HG02973 (cell line): Measurements from ENCODE around the gene MYO16.
"Not testable (repeated sequence)": the region's sequence is repeated elsewhere in the genome, so short reads cannot be mapped to it uniquely, and the experiment has no call there.

Experiments
- ATAC-seq: cut with Tn5 transposase; IDR thresholded peaks from one replicate; pipeline ENCODE4 v1.9.1; 2021; ENCODE audit warnings: moderate library complexity; ENCODE audit not compliant: unreplicated experiment

Gene MYO16

DNA sequence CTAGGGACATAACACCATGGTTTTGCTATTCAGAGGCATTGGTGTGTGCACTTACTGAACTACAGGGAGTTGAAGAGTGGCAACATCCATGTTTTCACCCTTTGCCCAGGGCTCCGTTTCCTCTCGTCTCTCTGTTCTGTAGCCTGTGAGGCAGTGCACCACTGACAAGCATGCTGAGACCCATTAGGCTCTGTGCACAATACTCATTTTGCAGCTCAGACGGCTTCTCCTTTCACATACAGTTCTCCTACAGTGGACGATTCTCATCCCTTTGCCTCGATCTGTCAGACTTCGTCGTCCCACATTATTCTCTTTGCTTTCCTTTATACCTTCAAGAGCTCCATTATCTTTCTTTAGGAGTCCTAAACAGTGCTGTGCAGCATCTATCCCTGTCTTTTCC lies 403.7 kb downstream of the MYO16 start:
- ATAC-seq: no peak

DNA sequence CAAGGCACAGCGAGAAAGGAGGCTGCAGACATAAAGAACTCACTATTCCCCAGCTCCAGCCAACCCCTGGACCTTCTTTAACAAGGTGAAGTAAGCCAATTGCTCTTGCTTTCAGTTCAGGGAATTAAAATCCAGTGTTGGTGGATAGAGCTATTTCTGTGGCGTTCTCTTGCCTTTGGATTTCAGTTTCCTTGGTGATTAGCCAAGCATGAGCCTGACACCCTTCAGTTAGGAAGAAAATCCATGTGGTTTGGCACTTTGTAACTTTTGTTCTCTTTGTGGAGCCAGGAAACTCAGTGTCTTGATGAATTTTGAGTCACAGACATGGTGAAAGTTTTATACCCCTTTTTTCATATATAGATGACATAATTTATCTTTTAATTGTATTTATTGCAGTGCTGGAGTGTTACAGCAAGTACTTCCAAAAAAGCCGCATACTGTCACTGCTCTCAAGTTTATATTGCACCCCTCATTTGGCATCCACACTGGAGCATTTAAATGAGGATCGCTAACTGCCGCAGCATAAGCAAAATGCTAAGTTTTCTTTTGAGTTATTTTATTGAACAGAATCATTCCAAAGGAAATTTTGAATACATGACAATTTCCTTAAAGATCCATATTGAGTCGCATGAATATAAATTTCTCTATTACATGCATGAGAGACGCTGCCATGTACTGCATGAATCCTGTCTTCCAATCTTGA lies 406.8 kb downstream of the MYO16 start:
- ATAC-seq: no peak

DNA sequence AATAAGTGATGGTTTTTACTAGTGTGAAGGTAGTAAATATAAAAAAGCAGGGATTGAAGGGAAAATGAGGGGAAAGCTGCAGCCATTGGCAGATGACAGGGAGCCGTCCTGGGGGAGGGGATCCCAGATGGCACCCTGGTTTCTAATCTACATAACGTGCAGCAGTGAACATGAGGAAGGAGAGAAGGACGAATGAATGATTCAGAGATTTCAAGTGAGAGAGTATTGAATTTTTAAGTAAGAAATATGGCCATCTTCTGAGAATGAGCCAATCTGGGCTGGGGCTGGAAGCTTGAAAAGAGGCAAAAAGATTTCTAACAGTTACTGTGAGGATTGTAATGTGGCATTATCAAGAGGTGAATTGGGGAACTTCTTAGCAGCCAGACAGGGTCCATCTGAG lies 414.2 kb downstream of the MYO16 start:
- no peak for ATAC-seq

GRCh38 chr13:109055850-109056249 lies 426.4 kb downstream of the MYO16 start:
- no peak for ATAC-seq

GRCh38 chr13:109058087-109058486 lies 428.7 kb downstream of the MYO16 start:
- no peak for ATAC-seq

- ATAC-seq: no peak
Measured at GRCh38 chr13:109072505-109072904, 443.1 kb downstream of the MYO16 start.

- no peak for ATAC-seq
Measured at GRCh38 chr13:109074436-109074835, 445.0 kb downstream of the MYO16 start.

DNA sequence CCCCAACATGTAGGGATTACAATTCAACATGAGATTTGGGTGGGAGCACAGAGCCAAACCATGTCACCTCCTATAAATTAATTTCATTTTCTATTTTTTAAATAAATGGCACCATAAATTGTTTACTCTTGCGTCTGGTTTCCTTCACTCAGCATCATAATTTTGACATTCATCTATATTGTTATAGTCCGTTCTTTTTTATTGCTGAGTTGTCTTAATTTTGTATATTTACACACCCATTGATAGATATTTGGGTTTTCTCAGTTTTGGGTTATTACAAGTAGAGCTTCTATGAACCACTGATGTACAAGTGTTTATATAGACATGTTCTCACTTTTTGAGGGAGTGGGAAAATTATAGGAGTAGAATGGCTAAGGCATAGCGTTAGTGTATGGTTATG lies 445.4 kb downstream of the MYO16 start:
- ATAC-seq: no peak

- no peak for ATAC-seq
Measured at GRCh38 chr13:109087916-109088623, 458.7 kb downstream of the MYO16 start.

DNA sequence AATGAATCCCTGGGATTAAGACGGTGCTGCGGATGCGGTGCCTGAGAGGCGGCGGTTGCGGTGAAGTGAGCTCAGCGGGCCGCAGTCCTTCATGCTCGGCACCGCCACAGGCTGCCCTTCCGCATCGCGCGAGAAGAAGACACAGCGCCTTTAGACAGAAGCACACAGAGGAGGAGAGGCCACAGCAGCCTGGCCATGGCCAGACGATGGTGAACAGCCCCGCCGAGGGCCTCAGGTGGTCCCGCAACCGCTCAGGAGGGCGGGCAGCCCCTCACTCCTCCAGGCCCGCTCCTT lies 459.2 kb downstream of the MYO16 start:
- no peak for ATAC-seq

DNA sequence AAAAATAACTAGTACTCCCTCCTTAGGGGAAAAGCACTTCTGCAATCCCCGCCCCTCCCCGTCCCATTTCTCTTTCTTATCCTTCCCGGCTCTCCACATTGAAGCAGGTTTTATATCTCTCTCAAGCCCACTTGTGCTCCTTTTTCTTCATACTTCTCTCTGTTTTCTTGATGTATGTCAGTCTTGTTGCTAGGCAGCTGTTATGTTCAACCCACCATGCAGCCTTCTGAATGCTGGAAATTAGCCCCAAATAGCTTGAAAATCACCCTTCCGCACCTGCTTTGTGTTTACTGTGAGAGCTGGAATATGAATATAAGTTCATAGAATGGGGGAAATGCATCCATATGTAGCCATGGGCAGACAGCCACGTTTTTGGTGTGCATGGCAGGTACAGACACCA lies 461.4 kb downstream of the MYO16 start:
- ATAC-seq: no peak

GRCh38 chr13:109091249-109091648 lies 461.8 kb downstream of the MYO16 start:
- no peak for ATAC-seq

DNA sequence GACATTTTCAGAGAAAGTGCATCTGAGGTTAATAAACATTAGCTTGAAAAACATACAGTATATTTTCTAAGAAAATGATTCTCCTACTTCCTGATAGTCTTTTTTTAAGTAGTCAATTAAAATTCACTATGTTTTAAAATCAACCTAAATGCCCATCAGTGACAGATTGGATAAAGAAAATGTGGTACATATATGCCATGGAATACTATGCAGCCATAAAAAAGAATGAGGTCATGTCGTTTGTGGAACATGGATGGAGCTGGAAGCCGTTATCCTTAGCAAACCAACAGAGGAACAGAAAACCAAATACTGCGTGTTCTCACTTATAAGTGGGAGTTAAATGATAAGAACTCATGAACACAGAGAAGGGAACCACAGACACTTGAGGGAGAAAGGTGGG lies 462.8 kb downstream of the MYO16 start:
- ATAC-seq: not testable (repeated sequence)

GRCh38 chr13:109093998-109094397 lies 464.6 kb downstream of the MYO16 start:
- no peak for ATAC-seq

DNA sequence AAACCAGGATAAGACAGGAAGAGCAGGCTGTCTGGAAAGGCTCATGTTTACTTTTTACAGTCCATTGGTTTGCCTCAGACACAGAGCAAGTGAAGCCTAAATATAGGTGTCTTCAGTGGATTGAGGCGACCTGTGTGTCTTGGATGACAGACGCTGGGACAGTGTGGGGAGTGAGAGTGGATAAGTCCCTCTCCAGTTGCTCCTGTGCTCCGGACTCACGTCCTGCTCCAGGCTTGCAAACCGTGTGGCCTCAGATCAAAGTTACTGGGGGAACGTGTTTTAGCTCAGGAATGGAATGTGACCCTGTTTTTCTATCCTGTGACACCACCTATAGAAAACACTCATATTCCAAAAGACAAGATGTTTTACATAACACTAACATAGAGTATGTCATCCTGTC lies 465.7 kb downstream of the MYO16 start:
- no peak for ATAC-seq

DNA sequence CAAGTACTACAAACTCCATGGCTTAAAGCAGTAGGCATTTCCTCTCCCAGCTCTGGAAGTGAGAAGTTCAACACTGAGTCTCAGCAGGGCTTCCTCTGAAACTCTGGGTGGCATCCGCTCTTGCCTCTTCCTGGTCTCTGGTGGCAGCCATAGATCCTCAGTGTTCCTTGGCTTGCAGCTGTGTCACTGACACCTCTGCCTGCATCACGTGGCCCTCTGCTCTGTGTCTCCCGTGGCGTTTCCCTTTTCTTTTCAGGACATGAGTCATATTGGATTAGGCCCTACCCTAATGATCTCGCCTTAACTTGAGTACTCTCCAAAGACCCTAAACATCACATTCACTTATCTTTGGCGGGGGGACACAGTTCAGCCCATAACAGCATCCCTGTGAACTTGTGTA lies 466.7 kb downstream of the MYO16 start:
- no peak for ATAC-seq

DNA sequence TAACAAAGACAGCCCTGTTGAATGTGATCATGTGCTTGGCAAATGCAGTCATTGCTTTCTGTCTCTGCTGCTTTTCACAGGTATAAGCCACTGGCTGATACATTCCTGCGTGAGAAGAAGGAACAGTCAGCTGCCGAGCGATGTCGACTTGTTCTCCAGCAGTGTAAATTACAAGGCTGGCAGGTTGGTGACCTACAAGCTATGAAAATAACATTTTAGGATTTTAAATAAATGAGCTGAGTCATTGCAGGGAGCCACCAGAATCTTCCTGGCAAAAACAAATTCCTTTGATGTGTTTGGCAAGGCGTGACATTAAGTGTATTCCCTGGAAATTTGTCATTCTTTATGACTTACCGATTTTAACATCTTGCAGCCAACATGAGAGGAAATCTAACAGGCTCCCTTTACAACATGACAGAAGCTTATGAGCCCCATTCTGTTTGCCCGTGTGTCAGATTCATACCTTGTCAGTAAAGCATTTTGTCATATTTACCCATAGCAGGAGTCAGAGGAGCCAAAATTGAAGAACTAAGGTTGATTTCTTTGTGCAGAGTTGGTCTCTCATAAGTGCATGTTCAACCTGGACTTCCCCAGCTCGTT lies 471.4 kb downstream of the MYO16 start:
- no peak for ATAC-seq

- ATAC-seq: no peak
Measured at GRCh38 chr13:109101550-109102144, 472.2 kb downstream of the MYO16 start.

GRCh38 chr13:109105899-109106298 lies 476.5 kb downstream of the MYO16 start:
- no peak for ATAC-seq

DNA sequence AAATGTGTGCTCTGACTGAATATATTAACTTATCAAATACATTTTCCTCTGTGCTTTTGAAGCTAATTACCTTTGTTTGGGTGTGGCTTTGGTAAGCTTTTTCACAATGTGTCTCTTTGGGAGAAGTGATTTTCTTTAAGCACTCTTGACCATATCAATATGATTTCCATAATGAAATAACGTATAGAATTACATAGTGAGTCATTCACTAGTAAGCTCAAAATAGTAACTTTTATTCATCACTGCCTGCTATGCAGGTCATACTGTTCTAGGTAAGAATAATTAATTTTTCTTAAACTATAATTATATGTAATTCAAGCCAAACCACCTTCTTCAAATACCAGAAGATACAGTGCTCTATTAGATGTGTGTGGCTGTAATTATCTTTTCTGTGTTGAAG lies 480.7 kb downstream of the MYO16 start:
- no peak for ATAC-seq

DNA sequence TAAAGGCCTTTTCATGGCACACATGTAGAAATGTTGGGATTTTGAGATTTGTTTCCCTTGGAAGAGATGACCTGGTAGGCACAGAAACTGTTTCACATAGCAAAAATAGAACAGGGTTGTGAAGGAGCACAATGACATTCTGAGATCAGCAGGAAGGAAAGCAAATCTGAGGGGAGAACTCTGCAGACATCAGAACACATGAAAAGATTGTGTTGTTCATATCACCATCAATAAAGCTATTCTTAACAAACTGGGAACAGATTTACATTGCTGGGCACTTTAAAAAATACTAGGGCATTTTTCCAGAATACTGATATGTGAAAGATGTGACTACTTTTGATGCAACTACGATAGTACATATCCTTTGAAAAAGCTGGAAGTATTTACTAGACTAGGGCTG lies 481.7 kb downstream of the MYO16 start:
- ATAC-seq: no peak

DNA sequence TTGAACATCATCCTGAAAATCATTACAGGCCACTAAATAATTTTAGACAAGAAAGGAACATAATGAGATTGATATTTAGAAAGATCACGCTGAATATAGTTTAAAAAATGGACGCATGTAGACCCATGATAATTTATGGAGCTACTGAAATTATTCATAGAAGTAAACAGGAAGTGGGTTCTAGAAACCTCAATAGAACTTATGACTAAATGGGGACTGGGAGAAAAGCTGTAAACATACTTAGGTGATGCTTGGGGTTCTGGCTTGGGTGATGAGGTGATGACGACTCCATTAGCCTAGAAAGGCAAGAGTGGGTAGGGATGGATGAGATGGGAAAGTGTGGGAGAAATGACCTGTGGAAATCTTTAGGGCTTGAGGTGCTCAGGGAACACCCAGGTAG lies 484.0 kb downstream of the MYO16 start:
- peak; percentile 77 for ATAC-seq
